HG03439 (cell line): ENCODE data around the gene STPG3.
"Not testable (repeated sequence)": the region's sequence is repeated elsewhere in the genome, so short reads cannot be mapped to it uniquely, and the experiment has no call there.

Experiments
- ATAC-seq: cut with Tn5 transposase; IDR thresholded peaks from one replicate; pipeline ENCODE4 v1.9.1; 2021; ENCODE audit warnings: mild to moderate bottlenecking, moderate library complexity; ENCODE audit not compliant: unreplicated experiment

The STPG3 gene

DNA sequence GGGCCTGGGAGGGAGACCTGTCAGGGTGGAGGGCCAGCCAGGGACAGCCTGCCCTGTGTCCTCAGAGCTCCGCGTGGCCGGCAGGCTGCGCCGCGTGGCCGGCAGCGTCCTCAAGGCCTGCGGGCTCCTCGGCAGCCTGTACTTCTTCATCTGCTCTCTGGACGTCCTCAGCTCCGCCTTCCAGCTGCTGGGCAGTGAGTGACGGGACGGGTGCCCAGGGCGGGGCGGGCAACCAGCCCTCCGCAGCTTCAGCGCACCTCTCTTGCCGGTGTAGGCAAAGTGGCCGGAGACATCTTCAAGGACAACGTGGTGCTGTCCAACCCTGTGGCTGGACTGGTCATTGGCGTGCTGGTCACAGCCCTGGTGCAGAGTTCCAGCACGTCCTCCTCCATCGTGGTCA lies 18.6 kb upstream of the STPG3 start:
- no peak for ATAC-seq

DNA sequence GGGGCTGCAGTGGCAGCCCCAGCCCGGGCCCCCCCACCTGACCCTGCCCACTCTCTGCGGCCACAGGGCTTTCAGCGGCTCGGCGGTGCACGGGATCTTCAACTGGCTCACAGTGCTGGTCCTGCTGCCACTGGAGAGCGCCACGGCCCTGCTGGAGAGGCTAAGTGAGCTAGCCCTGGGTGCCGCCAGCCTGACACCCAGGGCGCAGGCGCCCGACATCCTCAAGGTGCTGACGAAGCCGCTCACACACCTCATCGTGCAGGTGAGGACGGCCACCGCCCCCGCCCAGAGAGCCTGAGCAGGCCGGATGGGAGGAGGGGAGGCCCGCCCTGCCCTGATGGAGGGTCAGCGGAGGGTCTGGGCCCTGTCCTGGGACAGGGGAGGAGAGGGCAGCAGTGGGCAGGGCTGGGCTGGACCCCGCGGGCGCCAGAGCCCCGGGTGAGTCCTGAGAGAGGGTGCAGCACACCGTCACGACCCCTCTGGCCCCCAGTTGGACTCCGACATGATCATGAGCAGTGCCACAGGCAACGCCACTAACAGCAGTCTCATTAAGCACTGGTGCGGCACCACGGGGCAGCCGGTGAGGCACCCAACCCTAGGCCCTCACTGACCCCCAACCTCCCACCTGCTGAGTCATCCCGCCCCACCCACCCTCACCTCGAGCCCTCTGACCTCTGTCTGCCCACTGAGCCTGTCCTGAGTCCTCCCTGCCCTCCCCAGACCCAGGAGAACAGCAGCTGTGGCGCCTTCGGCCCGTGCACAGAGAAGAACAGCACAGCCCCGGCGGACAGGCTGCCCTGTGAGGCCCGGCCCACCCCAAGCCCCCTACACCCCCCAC lies 17.7 kb upstream of the STPG3 start:
- no peak for ATAC-seq

DNA sequence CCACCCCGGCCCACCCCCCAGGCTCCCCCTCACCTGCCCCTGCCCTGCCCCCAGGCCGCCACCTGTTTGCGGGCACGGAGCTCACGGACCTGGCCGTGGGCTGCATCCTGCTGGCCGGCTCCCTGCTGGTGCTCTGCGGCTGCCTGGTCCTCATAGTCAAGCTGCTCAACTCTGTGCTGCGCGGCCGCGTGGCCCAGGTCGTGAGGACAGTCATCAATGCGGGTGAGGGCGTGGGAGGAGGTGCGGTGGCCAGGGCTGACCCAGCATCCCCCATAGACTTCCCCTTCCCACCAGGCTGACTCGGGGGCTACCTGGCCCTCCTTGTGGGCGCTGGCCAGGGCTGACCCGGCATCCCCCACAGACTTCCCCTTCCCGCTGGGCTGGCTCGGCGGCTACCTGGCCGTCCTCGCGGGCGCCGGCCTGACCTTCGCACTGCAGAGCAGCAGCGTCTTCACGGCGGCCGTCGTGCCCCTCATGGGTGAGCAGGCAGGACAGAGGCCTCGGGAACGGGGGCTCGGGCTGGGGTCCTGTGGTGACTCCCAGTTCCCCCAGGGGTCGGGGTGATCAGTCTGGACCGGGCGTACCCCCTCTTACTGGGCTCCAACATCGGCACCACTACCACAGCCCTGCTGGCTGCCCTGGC lies 16.9 kb upstream of the STPG3 start:
- no peak for ATAC-seq

DNA sequence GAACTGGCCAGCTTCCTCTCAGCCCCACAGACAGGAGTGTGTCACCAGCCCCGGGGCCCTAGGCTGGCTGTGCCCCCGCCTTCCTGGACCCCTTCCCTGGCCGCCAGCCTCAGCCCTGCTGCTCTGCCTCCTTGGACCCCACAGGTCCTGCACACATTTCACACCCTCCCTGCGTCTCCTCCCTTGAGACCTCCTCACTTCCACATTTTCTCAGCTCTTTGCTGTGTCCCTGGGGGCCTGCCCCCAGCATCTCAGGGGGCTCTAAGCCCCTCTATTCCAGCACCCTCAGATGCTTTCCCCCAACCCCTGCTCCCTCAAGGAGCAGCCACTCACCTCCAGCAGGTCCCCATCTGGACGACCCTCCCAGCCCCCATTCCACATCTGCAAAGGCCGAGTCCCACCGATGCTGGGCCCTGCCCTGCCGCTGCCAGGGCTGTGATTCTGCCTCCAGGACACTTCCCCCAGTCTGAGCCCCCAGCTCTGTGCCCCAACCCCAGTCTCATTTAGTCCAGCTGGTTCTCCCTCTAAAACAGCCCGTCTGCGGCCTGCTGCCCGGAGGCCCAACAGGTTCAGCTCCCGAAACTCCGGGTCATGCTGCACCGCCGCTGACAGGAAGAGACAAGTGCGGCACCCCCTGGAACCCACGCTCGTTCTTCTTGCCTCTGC lies 16.2 kb upstream of the STPG3 start:
- ATAC-seq, result no peak

DNA sequence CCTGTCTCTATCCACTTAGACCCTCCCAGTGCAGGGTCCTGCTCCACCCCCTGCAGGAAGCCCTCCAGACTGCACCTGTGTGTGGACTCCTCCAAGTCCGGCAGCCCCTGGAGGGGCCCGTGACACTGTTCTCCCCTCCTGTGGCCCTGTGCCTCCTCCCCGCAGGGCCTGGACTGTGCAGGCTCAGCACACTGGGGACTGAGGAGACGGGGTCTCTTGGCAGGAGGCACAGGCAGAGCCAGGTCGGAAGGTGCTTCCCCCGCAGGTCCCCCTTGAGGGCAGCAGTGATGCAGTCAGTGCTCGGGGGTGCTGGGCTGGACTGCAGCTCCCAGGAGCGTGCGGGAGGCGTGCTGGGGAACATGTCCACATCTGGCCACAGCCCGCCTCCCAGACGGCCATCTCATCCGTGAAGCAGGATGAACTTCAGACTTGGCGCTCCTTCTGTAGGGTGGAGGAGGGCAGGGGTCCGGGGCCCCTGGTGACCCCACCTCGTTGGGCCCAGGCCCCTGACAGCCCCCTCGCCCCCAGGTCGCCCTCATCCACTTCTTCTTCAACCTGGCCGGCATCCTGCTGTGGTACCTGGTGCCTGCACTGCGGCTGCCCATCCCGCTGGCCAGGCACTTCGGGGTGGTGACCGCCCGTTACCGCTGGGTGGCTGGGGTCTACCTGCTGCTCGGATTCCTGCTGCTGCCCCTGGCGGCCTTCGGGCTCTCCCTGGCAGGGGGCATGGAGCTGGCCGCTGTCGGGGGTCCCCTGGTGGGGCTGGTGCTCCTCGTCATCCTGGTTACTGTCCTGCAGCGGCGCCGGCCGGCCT lies 15.5 kb upstream of the STPG3 start:
- ATAC-seq, result no peak

DNA sequence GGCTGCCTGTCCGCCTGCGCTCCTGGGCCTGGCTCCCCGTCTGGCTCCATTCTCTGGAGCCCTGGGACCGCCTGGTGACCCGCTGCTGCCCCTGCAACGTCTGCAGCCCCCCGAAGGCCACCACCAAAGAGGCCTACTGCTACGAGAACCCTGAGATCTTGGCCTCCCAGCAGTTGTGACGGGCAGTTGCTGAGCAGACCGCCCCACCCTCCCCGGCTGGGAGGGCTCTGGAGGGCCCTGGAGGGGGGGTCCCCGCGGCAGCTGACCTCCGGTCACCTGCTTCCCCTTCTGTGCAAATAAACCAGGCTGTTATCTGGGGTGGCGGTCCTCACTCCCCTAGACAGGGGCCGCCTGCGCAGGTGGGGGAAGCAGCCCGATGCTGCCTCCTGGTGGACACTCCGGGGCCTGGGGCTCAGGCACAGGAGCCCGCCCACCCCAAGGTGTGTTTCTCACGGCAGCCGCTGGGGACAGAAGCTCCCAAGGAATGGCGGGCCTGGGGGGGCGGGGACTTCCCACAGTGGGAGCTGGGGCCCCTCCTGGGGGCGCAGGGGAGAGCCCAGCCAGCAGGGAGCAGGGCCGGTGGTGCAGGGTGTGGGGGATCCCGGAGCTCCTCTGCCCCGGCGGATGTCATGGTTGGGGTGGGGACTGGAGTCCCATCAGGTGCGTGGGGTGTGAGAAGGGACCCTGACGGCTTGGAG lies 14.7 kb upstream of the STPG3 start:
- no peak for ATAC-seq

DNA sequence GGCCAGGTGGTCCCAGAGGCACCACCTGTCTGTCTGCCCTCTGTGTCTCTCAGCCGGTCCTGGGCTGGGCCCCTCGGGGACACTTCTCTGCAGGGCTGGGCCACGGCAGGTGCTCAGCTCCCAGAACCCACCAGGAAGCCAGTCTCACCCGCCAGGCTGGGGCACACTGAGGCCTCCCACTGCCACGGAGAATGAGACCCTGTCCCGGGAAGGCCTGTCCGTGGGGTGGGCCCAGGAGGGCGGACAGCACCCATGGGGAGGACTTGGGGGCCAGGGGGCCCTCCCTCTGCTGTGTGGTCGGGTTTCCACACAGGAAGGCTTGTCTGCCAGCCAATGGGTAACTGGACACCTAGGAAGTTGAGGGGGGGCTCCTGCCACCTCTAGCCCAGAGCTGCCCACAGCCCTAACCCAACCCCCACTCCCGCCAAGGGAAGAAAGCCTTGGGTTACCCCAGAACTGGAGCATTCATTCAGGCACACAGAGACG lies 14.1 kb upstream of the STPG3 start:
- ATAC-seq, result no peak

DNA sequence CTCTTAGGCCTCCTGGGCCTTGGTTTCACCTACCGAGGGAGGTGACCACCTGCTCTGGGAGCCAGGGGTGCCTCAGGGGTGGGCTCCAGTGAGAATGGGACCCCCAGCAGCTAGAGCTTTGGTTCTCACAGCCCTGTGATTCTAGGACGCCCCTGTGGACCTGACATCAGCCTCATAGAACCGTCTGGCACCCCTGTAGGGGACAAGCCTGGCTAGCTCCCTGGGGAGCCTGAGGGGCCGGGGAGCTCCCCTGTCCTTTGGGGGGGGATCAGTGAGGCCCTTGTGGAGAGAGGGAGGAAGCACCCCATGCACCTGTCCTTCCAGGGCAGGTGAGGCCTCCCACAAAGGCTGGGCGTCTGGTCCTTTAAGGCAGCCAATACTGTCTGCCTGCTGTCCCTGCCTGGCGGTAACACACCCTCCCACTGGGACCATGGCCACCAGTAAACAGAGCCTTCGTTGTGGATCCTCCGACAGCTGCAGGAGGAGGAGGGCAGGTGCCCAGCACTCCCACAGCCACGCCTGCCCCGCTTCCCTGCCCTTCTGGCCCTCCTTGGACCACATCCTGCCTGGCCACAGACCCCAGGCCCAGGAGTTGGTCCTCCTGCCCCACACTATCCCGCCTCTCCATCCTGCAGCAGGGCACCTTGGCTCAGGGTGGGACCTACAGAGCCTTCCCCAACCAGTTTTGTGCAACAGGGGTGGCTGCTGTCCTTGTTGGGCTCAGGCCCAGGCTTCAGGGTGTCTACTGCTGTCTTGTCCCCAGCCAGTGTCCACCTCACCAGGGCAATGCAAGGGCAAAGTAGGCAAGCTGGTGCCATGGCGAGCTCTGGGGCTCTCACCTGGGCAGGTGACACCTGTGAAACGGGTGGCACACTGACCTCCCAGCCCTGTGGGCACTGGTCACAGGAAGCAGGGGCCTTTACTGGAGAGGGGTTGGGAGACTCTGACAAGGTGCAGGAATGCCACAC lies 13.0 kb upstream of the STPG3 start:
- ATAC-seq, result no peak

DNA sequence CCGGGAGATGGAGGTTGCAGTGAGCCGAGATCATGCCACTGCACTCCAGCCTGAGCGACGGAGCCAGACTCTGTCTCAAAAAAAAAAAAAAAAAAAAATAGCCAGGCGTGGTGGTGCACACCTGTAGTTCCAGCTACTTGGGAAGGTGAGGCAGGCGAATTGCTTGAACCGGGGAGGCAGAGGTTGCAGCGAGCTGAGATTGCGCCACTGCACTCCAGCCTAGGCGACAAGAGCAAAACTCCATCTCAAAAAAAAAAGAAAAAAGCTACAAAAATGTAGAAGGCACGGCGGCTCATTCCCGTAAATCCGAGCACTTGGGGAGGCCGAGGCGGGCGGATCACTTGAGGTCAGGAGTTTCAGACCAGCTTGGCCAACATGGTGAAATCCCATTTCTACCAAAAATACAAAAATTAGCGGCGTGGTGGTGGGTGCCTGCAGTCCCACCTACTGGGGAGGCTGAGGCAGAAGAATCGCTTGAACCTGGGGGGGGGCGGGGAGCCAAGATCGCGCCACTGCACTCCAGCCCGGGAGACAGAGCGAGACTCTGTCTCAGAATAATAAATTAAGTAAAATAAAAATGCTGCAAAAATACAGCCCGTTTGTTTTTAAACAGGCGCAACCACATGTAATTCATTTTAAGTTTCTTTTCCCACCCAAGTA lies 11.4 kb upstream of the STPG3 start:
- ATAC-seq, result not testable (repeated sequence)

DNA sequence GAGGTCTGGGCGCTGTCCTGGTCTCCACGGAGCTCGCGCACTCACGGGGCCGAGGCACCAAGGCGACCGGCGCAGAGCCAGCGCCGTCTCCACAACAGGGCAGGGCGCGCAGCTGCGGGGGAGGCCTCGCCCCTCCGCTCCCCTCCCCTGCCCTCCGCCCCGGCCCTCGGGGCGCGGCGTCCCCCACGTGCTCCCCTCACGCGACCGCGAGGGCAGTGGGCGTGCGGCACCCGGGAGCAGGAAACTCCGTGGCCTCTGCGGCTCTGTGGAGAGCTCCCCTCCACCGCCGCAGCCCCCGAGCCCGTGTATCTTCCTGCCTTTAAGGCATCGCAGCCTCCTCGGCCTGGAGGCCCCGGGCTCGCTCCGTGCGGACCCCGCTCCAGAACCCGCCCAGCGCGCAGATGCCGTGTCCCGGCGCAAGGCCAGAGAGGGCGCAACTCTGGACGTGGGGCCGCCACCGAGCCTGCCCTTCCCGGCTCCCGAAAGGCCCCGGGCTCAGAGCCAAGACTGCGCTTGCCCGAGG lies 10.7 kb upstream of the STPG3 start:
- peak; percentile 18 for ATAC-seq

DNA sequence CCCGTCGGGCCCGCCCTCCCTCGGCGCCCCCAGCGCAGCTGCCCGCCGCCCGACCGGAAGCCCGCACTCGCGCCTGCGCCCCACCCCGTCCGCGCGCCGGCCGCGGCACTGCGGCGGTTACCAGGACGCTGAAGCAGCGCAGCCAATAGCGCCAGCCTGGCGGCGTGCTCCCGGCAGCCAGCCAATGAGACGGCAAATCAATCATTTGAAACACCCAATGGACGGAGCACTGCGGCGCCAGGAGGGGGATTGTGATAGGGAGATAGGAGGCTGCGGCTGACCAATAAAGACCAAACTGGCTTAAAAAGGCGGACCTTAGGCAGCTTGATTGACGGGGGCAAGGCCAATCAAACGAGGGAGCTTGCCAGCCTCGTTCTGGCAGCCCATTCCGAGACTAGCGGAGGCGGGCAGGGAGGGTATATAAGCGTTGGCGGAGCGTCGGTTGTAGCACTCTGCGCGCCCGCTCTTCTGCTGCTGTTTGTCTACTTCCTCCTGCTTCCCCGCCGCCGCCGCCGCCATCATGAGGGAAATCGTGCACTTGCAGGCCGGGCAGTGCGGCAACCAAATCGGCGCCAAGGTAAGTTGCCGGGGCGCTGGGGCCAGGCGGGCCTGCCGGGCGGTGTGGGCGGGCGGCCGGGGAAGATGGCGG lies 10.1 kb upstream of the STPG3 start, which contains the start of gene TUBB4B:
Gene TUBB4B (plus strand): TSS at position 447 of the 649 bp plus-strand sequence. CDS start 74 bp downstream, at position 521.
- ATAC-seq, result peak; percentile 70

DNA sequence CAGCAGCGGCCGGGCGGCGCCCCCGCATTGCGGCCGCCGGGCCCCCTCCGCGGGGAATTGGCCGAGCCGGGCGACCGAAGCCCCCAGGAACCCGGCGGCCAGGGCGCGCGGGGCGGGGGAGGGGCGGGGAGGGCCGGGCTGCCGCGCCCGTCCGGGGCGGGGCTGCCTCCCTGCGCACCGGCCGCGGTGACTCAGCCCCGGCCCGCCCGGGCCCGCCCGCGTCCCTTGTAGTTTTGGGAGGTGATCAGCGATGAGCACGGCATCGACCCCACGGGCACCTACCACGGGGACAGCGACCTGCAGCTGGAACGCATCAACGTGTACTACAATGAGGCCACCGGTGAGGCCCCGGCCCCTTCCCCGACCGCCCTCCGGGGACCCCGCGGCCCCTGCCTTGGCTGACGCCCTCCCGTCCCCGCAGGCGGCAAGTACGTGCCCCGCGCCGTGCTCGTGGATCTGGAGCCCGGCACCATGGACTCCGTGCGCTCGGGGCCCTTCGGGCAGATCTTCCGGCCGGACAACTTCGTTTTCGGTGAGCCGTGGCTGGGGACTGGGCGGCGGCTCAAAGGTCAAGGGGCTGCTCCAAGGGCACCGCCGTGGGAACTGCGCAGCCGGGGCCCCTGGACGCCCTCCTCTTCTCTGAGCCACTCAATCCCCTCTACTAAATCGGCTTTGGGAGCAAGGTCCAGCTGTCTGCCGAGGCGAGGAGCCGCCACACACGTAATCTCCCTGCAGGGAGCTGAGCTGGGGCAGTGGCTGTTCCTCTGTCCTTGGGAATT lies 9.4 kb upstream of the STPG3 start:
- ATAC-seq, result peak; percentile 3

DNA sequence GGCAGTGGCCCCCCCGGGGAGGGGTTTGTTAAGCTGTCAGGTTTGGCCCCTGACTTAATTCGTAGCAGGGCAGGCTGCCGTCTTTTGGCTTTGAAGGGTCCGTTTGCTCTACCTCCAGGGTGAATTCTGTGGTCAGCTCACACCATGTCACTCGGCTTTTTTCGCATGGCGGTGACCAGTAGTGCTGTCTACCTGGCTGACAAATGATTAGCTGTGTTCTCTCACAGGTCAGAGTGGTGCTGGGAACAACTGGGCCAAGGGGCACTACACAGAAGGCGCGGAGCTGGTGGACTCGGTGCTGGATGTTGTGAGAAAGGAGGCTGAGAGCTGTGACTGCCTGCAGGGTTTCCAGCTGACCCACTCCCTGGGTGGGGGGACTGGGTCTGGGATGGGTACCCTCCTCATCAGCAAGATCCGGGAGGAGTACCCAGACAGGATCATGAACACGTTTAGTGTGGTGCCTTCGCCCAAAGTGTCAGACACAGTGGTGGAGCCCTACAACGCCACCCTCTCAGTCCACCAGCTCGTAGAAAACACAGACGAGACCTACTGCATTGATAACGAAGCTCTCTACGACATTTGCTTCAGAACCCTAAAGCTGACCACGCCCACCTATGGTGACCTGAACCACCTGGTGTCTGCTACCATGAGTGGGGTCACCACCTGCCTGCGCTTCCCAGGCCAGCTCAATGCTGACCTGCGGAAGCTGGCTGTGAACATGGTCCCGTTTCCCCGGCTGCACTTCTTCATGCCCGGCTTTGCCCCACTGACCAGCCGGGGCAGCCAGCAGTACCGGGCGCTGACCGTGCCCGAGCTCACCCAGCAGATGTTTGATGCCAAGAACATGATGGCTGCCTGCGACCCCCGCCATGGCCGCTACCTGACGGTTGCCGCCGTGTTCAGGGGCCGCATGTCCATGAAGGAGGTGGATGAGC lies 8.6 kb upstream of the STPG3 start:
- no peak for ATAC-seq

DNA sequence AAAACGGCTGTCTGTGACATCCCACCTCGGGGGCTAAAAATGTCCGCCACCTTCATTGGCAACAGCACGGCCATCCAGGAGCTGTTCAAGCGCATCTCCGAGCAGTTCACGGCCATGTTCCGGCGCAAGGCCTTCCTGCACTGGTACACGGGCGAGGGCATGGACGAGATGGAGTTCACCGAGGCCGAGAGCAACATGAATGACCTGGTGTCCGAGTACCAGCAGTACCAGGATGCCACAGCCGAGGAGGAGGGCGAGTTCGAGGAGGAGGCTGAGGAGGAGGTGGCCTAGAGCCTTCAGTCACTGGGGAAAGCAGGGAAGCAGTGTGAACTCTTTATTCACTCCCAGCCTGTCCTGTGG lies 7.8 kb upstream of the STPG3 start:
- not testable (repeated sequence) for ATAC-seq

DNA sequence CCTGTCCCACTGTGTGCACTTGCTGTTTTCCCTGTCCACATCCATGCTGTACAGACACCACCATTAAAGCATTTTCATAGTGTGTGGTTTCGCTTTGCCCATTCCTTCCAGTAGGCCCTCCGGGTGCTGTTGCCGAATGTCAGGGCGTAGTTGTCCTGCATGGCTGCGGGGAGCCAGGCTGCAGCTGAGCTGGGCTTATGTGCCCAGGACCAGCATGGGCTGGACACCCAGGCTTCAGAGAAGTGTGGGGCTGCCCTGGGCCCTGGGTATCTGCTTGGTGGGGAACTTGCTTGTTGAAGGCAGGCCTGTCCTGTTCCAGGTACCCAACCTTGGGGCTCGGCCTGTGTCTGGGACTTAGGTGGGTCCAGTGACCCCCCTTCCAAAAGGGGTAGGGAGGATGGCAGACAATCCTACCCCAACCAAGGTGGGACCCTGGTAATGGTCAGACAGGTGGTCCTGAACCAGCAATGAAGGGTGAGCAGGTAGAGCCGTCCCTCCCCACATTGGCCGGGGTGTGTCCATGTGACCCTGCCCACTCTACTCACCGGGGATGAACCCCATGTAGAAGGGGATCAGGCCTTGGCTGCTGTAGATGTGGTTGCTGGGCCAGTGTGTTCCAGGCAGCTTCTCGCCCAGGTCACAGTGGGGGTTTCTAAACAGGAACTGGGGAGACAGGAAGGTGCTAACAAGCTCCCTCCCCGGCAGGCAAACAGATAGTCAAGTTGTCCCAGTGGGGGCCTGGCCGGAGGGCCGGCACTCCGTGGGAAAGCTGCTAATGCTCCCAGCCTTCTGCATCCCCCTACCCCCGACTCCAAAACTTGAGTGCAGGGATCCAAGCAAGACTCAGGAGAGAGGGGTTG lies 7.2 kb upstream of the STPG3 start:
- no peak for ATAC-seq
